H1 (cell line): ENCODE measurements around the gene CFAP74. TPM values are rescaled to one million over a fixed set of nuclear protein-coding genes. Genes with fewer than 3 reads are reported as not detected.

Experiments
- CHD1 ChIP-seq: IDR thresholded peaks from 2 replicates; pipeline ENCODE4 v1.6.1; 2012; ENCODE audit warnings: low read depth, low read length, improper control_type of control experiment
- FOSL1 ChIP-seq: IDR thresholded peaks from 2 replicates; pipeline ENCODE4 v1.6.1; 2011; ENCODE audit warnings: mild to moderate bottlenecking, low read depth, low read length, moderate library complexity; ENCODE audit not compliant: insufficient read depth
- GABPA ChIP-seq: IDR thresholded peaks from 2 replicates; pipeline ENCODE4 v1.6.1; 2011; ENCODE audit warnings: mild to moderate bottlenecking, low read length, moderate library complexity, borderline replicate concordance; ENCODE audit not compliant: insufficient read depth
- HDAC6 ChIP-seq: IDR thresholded peaks from one replicate; pipeline ENCODE4 v1.7.1; 2012; ENCODE audit warnings: low read depth, mild to moderate bottlenecking, inconsistent platforms, low read length, moderate library complexity
- JUN ChIP-seq: IDR thresholded peaks from 2 replicates; pipeline ENCODE4 v1.6.1; 2011; ENCODE audit warnings: low read depth, mild to moderate bottlenecking, improper control_type of control experiment, low read length
- TAF7 ChIP-seq: optimal IDR thresholded peaks from 2 replicates; pipeline ENCODE3; 2011; ENCODE audit warnings: low read depth, mild to moderate bottlenecking, inconsistent platforms, low read length, moderate library complexity, borderline replicate concordance
- polyA plus RNA-seq, 7 experiments: library from polyadenylated mRNA; depleted of rRNA in 3 of 7; stranded (reverse) in 5 of 7; unstranded in 2 of 7; fragments of >200 nt in 5 of 7; fragments of 200-250 nt in 2 of 7; gene quantifications; 1 replicate in 5 of 7; 2 replicates in 1 of 7; 4 replicates in 1 of 7; pipeline versions ENCODE4 v1.2.1 to v1.2.3, GENCODE V29; 2011 to 2013; ENCODE audit warnings: missing spikeins in 2 of 7, mixed read lengths in 2 of 7
- total RNA-seq: library from RNA; stranded (reverse); fragmentation: NEBNext Ultra II Directional; extraction: Animal tissue kit (Norgen Biotek cat#: 25700); gene quantifications from 2 replicates; pipeline ENCODE4 v1.2.1, GENCODE V29; 2021
- TF ChIP-seq, protein P1 (sequence below): IDR thresholded peaks from 2 replicates; pipeline ENCODE4 v1.6.1; 2011; ENCODE audit warnings: low read depth, mild to moderate bottlenecking, low read length; ENCODE audit not compliant: insufficient read depth

The CFAP74 gene
- total and polyA plus RNA-seq, 2 of the 8 experiments (the other 6 are each of a cell fraction or from before 2014, with no cell fraction given): 0.09 to 0.20 TPM

DNA sequence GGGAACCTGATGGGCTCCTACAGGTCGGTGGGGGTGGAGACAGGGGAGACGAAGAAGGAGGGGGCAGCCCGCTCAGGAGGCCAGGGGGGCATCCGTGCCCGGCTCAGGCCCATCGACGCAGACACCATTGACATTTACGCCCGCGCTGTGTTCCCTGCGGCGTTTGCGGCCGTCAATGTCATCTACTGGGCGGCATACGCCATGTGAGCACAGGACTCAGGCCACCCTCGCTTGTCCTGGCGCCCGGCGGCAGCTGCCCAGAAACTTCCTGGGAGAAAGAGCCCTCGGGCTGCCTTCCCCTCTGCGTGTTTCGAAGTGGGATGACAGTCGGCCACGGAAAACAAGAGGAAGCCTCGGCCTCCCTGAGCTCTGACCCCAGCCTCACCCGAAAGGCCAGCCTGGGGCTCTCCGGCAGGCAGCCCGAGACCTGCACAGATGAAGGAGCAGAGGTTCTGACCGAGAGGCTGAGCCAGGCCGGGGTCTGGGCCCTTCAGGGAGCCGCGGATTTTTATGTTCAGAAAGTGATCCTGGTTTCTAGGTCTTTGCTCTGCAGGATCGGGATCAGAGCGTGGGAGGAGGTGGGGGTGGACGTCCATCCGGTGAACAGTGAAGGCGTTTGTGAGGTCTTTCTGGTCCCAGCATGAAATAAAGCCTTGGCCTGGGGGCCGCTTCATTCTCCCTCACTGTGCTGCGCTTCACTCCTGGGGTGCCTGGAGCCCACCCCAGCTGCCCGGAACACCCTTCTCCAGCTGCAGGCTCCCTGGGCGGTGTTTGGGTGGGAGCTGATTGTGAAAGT lies 26.7 kb upstream of the CFAP74 start (continued):
- no peak for TF ChIP-seq TAF7
- no peak for TF ChIP-seq HDAC6
- TF ChIP-seq CHD1: no peak
- no peak for TF ChIP-seq FOSL1
- no peak for TF ChIP-seq JUN
- TF ChIP-seq, protein P1, sequence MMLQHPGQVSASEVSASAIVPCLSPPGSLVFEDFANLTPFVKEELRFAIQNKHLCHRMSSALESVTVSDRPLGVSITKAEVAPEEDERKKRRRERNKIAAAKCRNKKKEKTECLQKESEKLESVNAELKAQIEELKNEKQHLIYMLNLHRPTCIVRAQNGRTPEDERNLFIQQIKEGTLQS: no peak
- TF ChIP-seq GABPA: no peak
